Measurements from ENCODE around the gene KLHL3.

The KLHL3 gene

GRCh38 chr5:137741718-137742117 is 5.8 kb upstream of the KLHL3 start:
- DNase-seq, result no peak

GRCh38 chr5:137739737-137740136 is 3.8 kb upstream of the KLHL3 start:
- no peak for DNase-seq

GRCh38 chr5:137738947-137739346 is 3.1 kb upstream of the KLHL3 start:
- DNase-seq, result no peak

GRCh38 chr5:137737349-137738131 is 1.7 kb upstream of the KLHL3 start:
- no peak for DNase-seq

GRCh38 chr5:137736496-137736895 is 607 bp upstream of the KLHL3 start:
- DNase-seq, result no peak

GRCh38 chr5:137734962-137735554 is 831 bp downstream of the KLHL3 start:
- no peak for DNase-seq

- no peak for DNase-seq
Measured at GRCh38 chr5:137734331-137734730, 1.6 kb downstream of the KLHL3 start.

- DNase-seq, result no peak
Measured at GRCh38 chr5:137733922-137734321, 2.0 kb downstream of the KLHL3 start.

GRCh38 chr5:137733006-137733405 is 2.9 kb downstream of the KLHL3 start:
- no peak for DNase-seq

- no peak for DNase-seq
Measured at GRCh38 chr5:137731176-137731575, 4.7 kb downstream of the KLHL3 start.

- no peak for DNase-seq
Measured at GRCh38 chr5:137730336-137730735, 5.6 kb downstream of the KLHL3 start.

- DNase-seq, result no peak
Measured at GRCh38 chr5:137728048-137728447, 7.8 kb downstream of the KLHL3 start.

GRCh38 chr5:137727623-137728022 is 8.3 kb downstream of the KLHL3 start:
- DNase-seq, result no peak

- no peak for DNase-seq
Measured at GRCh38 chr5:137724251-137724650, 11.6 kb downstream of the KLHL3 start.

GRCh38 chr5:137718611-137719010 is 17.3 kb downstream of the KLHL3 start:
- no peak for DNase-seq

- no peak for DNase-seq
Measured at GRCh38 chr5:137716337-137716736, 19.6 kb downstream of the KLHL3 start.

- DNase-seq, result no peak
Measured at GRCh38 chr5:137715456-137715855, 20.4 kb downstream of the KLHL3 start.

GRCh38 chr5:137714946-137715345 is 20.9 kb downstream of the KLHL3 start:
- no peak for DNase-seq

- DNase-seq, result no peak
Measured at GRCh38 chr5:137714494-137714893, 21.4 kb downstream of the KLHL3 start.

GRCh38 chr5:137712139-137712667 is 23.7 kb downstream of the KLHL3 start:
- no peak for DNase-seq

GRCh38 chr5:137710086-137710485 is 25.8 kb downstream of the KLHL3 start:
- peak; percentile 13 for DNase-seq

GRCh38 chr5:137708796-137709559 is 26.9 kb downstream of the KLHL3 start:
- no peak for DNase-seq

GRCh38 chr5:137708062-137708461 is 27.8 kb downstream of the KLHL3 start:
- no peak for DNase-seq

GRCh38 chr5:137706841-137707240 is 29.0 kb downstream of the KLHL3 start:
- DNase-seq, result no peak

All from T1000 (cell line).